MM.1S (cell line): ENCODE results near the gene FOXRED2.

Experiments used
- EZH2 ChIP-seq: fragments of 300-600 bp; sonication (generic); optimal IDR thresholded peaks from 2 replicates; pipeline ENCODE3; 2017; ENCODE audit warnings: low read depth, mild to moderate bottlenecking, antibody characterized with exemption, low read length, mixed read lengths
- EZH2phosphoT487 ChIP-seq: fragments of 300-600 bp; sonication (generic); IDR thresholded peaks from 2 replicates; pipeline ENCODE4 v1.6.1; 2018; ENCODE audit warnings: antibody characterized with exemption, low read length
- TF ChIP-seq, protein P1 (sequence below): fragments of 300-600 bp; sonication (generic); IDR thresholded peaks from 2 replicates; pipeline ENCODE4 v1.5.1; 2016; ENCODE audit warnings: antibody characterized with exemption, low read length, mixed read lengths

DNA sequence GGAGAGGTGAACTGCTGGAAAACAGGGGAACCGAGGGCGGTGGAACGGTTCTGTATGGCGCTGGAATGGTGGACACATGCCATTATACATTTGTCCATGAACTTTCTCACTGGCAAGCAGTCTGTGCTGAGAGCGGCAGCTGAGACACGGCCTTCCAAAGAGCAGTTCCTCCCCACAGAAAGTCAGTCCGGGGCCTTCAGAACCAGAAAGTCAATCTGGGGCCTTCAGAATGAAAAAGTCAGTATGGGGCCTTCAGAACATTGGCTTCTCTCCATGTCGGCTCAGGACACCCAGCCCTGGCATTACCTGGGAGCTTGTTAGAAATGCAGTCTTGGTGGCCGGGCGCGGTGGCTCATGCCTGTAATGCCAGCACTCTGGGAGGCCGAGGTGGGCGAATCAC is 34.2 kb downstream of the FOXRED2 start:
- TF ChIP-seq EZH2 (no peak), EZH2phosphoT487 (no peak)
- TF ChIP-seq, protein P1, sequence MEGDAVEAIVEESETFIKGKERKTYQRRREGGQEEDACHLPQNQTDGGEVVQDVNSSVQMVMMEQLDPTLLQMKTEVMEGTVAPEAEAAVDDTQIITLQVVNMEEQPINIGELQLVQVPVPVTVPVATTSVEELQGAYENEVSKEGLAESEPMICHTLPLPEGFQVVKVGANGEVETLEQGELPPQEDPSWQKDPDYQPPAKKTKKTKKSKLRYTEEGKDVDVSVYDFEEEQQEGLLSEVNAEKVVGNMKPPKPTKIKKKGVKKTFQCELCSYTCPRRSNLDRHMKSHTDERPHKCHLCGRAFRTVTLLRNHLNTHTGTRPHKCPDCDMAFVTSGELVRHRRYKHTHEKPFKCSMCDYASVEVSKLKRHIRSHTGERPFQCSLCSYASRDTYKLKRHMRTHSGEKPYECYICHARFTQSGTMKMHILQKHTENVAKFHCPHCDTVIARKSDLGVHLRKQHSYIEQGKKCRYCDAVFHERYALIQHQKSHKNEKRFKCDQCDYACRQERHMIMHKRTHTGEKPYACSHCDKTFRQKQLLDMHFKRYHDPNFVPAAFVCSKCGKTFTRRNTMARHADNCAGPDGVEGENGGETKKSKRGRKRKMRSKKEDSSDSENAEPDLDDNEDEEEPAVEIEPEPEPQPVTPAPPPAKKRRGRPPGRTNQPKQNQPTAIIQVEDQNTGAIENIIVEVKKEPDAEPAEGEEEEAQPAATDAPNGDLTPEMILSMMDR = no peak
